HG03432 (cell line): ENCODE measurements around the gene PDRG1.
"Not testable (repeated sequence)": the region's sequence is repeated elsewhere in the genome, so short reads cannot be mapped to it uniquely, and the experiment has no call there.

Experiments
- ATAC-seq: cut with Tn5 transposase; IDR thresholded peaks from one replicate; pipeline ENCODE4 v1.9.1; 2021; ENCODE audit warnings: mild to moderate bottlenecking, moderate library complexity; ENCODE audit not compliant: unreplicated experiment

The PDRG1 gene

GRCh38 chr20:31929631-31930030 lies 22.2 kb downstream of the PDRG1 start:
- not testable (repeated sequence) for ATAC-seq

- no peak for ATAC-seq
Measured at GRCh38 chr20:31927627-31928159, 24.2 kb downstream of the PDRG1 start.

GRCh38 chr20:31926493-31926892 lies 25.4 kb downstream of the PDRG1 start:
- ATAC-seq: no peak

GRCh38 chr20:31925631-31926030 lies 26.2 kb downstream of the PDRG1 start:
- ATAC-seq: no peak

- no peak for ATAC-seq
Measured at GRCh38 chr20:31924561-31924960, 27.3 kb downstream of the PDRG1 start.

GRCh38 chr20:31923388-31924331 lies 28.2 kb downstream of the PDRG1 start:
- peak; percentile 78 for ATAC-seq

- no peak for ATAC-seq
Measured at GRCh38 chr20:31922588-31922987, 29.3 kb downstream of the PDRG1 start.

GRCh38 chr20:31922181-31922580 lies 29.7 kb downstream of the PDRG1 start:
- no peak for ATAC-seq

- not testable (repeated sequence) for ATAC-seq
Measured at GRCh38 chr20:31921480-31921879, 30.4 kb downstream of the PDRG1 start.

- ATAC-seq: no peak
Measured at GRCh38 chr20:31920275-31920855, 31.5 kb downstream of the PDRG1 start.

- ATAC-seq: no peak
Measured at GRCh38 chr20:31919410-31920155, 32.3 kb downstream of the PDRG1 start.

- no peak for ATAC-seq
Measured at GRCh38 chr20:31918466-31919105, 33.3 kb downstream of the PDRG1 start.

GRCh38 chr20:31917962-31918412 lies 33.9 kb downstream of the PDRG1 start:
- peak; percentile 42 for ATAC-seq

GRCh38 chr20:31916708-31917107 lies 35.1 kb downstream of the PDRG1 start:
- no peak for ATAC-seq

GRCh38 chr20:31915491-31916280 lies 36.2 kb downstream of the PDRG1 start:
- no peak for ATAC-seq

GRCh38 chr20:31914170-31914569 lies 37.7 kb downstream of the PDRG1 start:
- no peak for ATAC-seq

GRCh38 chr20:31913431-31914157 lies 38.3 kb downstream of the PDRG1 start:
- ATAC-seq: no peak

- no peak for ATAC-seq
Measured at GRCh38 chr20:31910071-31910803, 41.6 kb downstream of the PDRG1 start.
